Activated CD4-positive, alpha-beta T cell treated with anti-CD3 and anti-CD28 coated beads, Interleukin-2, amount 10 ng/mL, durations not matched to agents 24 days and 14 days (primary cell): Measurements from ENCODE around the gene MBL2. TPM values are rescaled to one million over a fixed set of nuclear protein-coding genes. Genes with fewer than 3 reads are reported as not detected.
A peak's percentile ranks its signal among the peaks of the same experiment; 100 is the strongest.

ENCODE experiments used
- DNase-seq: peaks from one replicate; pipeline ENCODE4 v3.0.0; 2022
- H3K27ac Mint-ChIP-seq: one replicate; pipeline ENCODE4 v1.8.0; 2022; ENCODE audit warnings: mild to moderate bottlenecking, mixed read lengths
- H3K27me3 Mint-ChIP-seq: one replicate; pipeline ENCODE4 v1.8.0; 2022; ENCODE audit warnings: mixed read lengths
- H3K36me3 Mint-ChIP-seq: one replicate; pipeline ENCODE4 v1.8.0; 2022; ENCODE audit warnings: low read depth, mild to moderate bottlenecking, mixed read lengths
- H3K4me1 Mint-ChIP-seq: one replicate; pipeline ENCODE4 v1.8.0; 2021; ENCODE audit warnings: mixed read lengths
- H3K4me3 Mint-ChIP-seq: one replicate; pipeline ENCODE4 v1.8.0; 2022; ENCODE audit warnings: mild to moderate bottlenecking, moderate library complexity, mixed read lengths
- H3K9me3 Mint-ChIP-seq: one replicate; pipeline ENCODE4 v1.8.0; 2021; ENCODE audit warnings: mixed read lengths
- intact Hi-C: fragments of 100-400 bp; cut with micrococcal nuclease; formaldehyde crosslinking; loops from one replicate; pipeline ENCODE4 v1.15.1; 2023
- total RNA-seq: library from RNA; stranded (reverse); gene quantifications from 2 replicates; pipeline ENCODE4 v1.2.3, GENCODE V29; 2022

Gene MBL2
- total RNA-seq = not detected in 2 replicates

DNA sequence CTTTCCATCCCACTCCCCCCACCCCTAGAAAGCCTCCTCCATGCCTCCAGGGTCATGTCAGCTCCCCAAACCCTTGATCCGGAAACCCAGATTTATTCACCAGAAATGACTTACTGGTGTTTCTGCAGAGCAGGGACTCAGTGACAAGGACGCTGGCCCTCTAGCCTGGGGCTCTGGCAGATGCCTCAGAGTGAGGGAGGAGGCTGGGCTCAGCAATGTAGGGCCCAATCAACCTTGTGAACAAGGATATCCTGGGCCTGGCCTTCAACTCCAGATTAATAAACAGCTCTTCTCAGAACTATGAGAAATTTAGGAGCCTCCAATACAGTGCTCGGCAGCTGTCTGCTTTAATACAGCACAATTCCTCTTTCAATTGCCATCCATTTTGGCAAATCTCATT is at the start of gene MBL2:
TSS of gene MBL2 (minus strand) at position 162 of the 400 bp plus-strand sequence. CDS start 1,149 bp downstream, outside the sequence.
- Mint-ChIP-seq H3K36me3 (no peaks in the 10 kb centered on the region), H3K4me1 (no peaks in the 10 kb centered on the region), H3K27ac (no peak within 1 kb of the TSS), H3K27me3 (no peaks in the 10 kb centered on the region), H3K4me3 (no peak within 1 kb of the TSS), H3K9me3 (no peaks in the 10 kb centered on the region)
- no peak for DNase-seq
- intact Hi-C loops = no loop called here

- H3K4me3 Mint-ChIP-seq = no peak overlapping the region
- H3K9me3 Mint-ChIP-seq = no peaks in the 10 kb centered on the region
- no peaks in the 10 kb centered on the region for H3K36me3 Mint-ChIP-seq
- intact Hi-C loops = no loop called here
- H3K27ac Mint-ChIP-seq = no peak overlapping the region
- no peaks in the 10 kb centered on the region for H3K27me3 Mint-ChIP-seq
- no peaks in the 10 kb centered on the region for H3K4me1 Mint-ChIP-seq
- no peak for DNase-seq
These were observed 47.7 kb upstream of the MBL2 start for GRCh38 chr10:52820309-52820708.

DNA sequence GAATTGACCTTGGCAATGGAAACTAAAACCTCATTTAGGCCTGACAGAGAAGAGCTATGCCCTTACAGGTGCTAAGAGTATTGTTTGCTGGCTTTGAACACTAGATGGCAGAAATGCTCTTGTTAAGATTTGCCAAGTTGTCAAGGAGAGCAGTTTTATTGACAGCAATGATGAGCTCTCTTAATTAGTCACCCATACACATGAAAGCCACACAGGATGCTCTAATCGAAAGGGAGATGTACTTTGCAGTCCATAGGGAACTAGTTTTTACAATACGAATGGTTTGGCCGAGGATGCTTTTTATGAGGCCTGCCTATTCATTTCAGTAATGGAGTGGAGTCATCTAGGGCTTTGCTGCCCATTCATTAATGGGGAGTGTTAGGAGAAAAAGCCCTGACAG is 45.4 kb upstream of the MBL2 start:
- Mint-ChIP-seq H3K27me3 (no peaks in the 10 kb centered on the region), H3K4me3 (no peak overlapping the region), H3K36me3 (no peaks in the 10 kb centered on the region), H3K4me1 (peaks cover 2% of the 10 kb centered on the region), H3K9me3 (no peaks in the 10 kb centered on the region), H3K27ac (no peak overlapping the region)
- peak; percentile 58 for DNase-seq
- intact Hi-C loops = no loop called here

DNA sequence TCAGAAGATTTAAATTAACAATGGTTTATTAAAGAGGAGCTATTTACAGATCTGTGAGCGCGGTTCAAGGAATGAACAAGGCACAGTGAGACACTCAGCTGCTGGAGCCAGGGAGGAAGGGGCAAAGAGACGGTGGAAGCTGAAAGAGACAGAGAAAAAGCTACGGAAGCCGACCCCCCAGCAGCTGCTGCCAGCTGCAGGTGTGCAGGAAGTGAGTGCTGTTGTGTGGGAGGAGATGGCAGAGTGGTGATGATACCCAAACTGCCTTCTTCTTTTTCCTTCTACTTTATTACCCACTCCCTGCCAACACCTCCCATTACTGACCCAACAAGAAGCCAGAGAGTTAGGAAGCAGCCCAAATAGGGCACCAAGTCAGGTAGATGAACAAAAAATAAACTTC is 41.9 kb upstream of the MBL2 start:
- no peaks in the 10 kb centered on the region for H3K27me3 Mint-ChIP-seq
- H3K27ac Mint-ChIP-seq = no peak overlapping the region
- H3K4me3 Mint-ChIP-seq = no peak overlapping the region
- intact Hi-C loops = no loop called here
- H3K9me3 Mint-ChIP-seq = no peaks in the 10 kb centered on the region
- no peak for DNase-seq
- H3K36me3 Mint-ChIP-seq = no peaks in the 10 kb centered on the region
- H3K4me1 Mint-ChIP-seq = peaks cover 2% of the 10 kb centered on the region

DNA sequence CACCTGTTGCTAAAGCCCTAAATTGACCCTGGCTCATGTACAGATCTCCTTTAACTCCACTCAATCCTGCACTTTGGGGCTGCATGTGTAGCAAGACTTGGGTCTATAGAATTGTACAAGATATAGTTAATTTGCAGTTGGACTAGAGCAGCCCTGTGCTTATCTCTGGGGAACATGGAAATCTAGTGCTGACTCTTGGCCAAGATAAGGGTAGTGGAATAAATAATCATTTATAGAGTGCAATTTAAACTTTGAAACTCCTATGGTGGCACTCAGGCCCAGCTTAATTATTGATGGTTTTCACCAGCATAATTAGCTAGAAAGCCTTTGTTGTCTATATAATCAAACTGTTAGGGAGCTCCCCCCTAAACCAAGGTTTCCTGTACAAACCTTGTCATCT is 39.2 kb upstream of the MBL2 start:
- no peak for DNase-seq
- Mint-ChIP-seq H3K9me3 (no peaks in the 10 kb centered on the region), H3K27ac (no peak overlapping the region), H3K36me3 (no peaks in the 10 kb centered on the region), H3K4me3 (no peak overlapping the region), H3K27me3 (no peaks in the 10 kb centered on the region), H3K4me1 (peaks cover 2% of the 10 kb centered on the region)
- intact Hi-C loops = no loop called here

DNA sequence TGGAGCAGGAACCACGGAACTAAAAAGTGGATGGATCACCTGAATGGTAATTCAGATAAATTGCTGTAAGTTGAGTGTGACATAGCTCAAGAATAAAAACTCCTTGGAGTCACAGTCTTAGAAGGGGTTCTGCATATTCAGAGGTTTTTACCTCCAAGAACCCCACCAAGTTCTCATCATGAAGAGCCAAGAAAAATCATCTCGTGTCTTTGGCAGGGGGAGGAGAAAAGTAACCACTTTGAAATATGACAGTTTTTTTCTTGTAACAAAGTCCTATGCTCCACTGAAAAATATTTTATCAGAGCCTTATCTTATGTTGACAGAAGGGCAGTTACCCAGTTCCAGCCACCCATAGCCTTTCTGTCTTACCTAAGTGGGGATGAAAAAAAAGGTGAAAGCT is 38.2 kb upstream of the MBL2 start:
- H3K4me1 Mint-ChIP-seq = peaks cover 2% of the 10 kb centered on the region
- H3K27me3 Mint-ChIP-seq = no peaks in the 10 kb centered on the region
- no peaks in the 10 kb centered on the region for H3K9me3 Mint-ChIP-seq
- no peaks in the 10 kb centered on the region for H3K36me3 Mint-ChIP-seq
- H3K27ac Mint-ChIP-seq = no peak overlapping the region
- intact Hi-C loops = no loop called here
- no peak for DNase-seq
- H3K4me3 Mint-ChIP-seq = no peak overlapping the region

GRCh38 chr10:52807803-52808202 is 35.2 kb upstream of the MBL2 start:
- no peaks in the 10 kb centered on the region for H3K36me3 Mint-ChIP-seq
- intact Hi-C loops = no loop called here

GRCh38 chr10:52805414-52806285 is 33.1 kb upstream of the MBL2 start:
- DNase-seq = no peak
- H3K27ac Mint-ChIP-seq = no peak overlapping the region
- peaks cover 2% of the 10 kb centered on the region for H3K9me3 Mint-ChIP-seq
- no peaks in the 10 kb centered on the region for H3K4me1 Mint-ChIP-seq
- H3K36me3 Mint-ChIP-seq = no peaks in the 10 kb centered on the region
- no peak overlapping the region for H3K4me3 Mint-ChIP-seq
- intact Hi-C loops = no loop called here
- no peaks in the 10 kb centered on the region for H3K27me3 Mint-ChIP-seq

More at GRCh38 chr10:52807803-52808202, 35.2 kb upstream of the MBL2 start:
- no peak for DNase-seq
- Mint-ChIP-seq H3K4me1 (no peaks in the 10 kb centered on the region), H3K9me3 (no peaks in the 10 kb centered on the region), H3K4me3 (no peak overlapping the region), H3K27ac (no peak overlapping the region), H3K27me3 (no peaks in the 10 kb centered on the region)

GRCh38 chr10:52801947-52802346 is 29.4 kb upstream of the MBL2 start:
- DNase-seq = no peak
- H3K9me3 Mint-ChIP-seq = peaks cover 4% of the 10 kb centered on the region
- H3K36me3 Mint-ChIP-seq = no peaks in the 10 kb centered on the region
- no peaks in the 10 kb centered on the region for H3K4me1 Mint-ChIP-seq
- H3K27ac Mint-ChIP-seq = no peak overlapping the region
- H3K27me3 Mint-ChIP-seq = no peaks in the 10 kb centered on the region
- intact Hi-C loops = no loop called here
- no peak overlapping the region for H3K4me3 Mint-ChIP-seq

- Mint-ChIP-seq H3K9me3 (no peaks in the 10 kb centered on the region), H3K36me3 (no peaks in the 10 kb centered on the region), H3K4me3 (no peak overlapping the region), H3K27me3 (no peaks in the 10 kb centered on the region), H3K27ac (no peak overlapping the region), H3K4me1 (no peaks in the 10 kb centered on the region)
- intact Hi-C loops = loop anchor here (10.0 kb wide), 1 partner anchor 481 kb away; no protein-coding TSS in a partner anchor
- no peak for DNase-seq
These were observed 13.5 kb upstream of the MBL2 start for GRCh38 chr10:52786098-52786497.

DNA sequence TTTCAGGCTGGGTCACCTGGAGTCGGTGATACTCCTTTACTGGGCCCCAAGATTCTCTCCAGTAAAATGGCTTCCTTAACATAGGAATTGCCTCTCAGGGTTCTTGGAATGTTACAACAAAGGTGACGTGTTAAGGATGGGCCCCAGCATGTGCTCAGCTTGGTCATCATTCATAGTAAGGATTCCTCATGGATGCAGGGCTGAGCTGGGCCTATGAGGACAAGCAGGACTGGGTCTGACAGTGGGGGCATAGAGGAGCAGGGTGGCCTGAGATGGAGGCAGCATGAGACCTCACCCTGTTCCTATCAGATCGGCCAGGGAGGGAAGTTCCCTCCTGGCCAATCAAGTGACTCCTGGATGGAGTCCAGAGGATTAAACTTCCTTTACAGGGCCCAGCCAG is 12.8 kb upstream of the MBL2 start:
- H3K4me3 Mint-ChIP-seq = no peak overlapping the region
- H3K9me3 Mint-ChIP-seq = no peaks in the 10 kb centered on the region
- no peaks in the 10 kb centered on the region for H3K27me3 Mint-ChIP-seq

GRCh38 chr10:52783726-52784125 is 11.1 kb upstream of the MBL2 start:
- intact Hi-C loops = loop anchor here (10.0 kb wide), 1 partner anchor 479 kb away; no protein-coding TSS in a partner anchor

More for the DNA sequence above, 12.8 kb upstream of the MBL2 start:
- intact Hi-C loops = loop anchor here (10.0 kb wide), 1 partner anchor 481 kb away; no protein-coding TSS in a partner anchor
- no peak for DNase-seq
- Mint-ChIP-seq H3K27ac (no peak overlapping the region), H3K36me3 (no peaks in the 10 kb centered on the region), H3K4me1 (no peaks in the 10 kb centered on the region)

DNA sequence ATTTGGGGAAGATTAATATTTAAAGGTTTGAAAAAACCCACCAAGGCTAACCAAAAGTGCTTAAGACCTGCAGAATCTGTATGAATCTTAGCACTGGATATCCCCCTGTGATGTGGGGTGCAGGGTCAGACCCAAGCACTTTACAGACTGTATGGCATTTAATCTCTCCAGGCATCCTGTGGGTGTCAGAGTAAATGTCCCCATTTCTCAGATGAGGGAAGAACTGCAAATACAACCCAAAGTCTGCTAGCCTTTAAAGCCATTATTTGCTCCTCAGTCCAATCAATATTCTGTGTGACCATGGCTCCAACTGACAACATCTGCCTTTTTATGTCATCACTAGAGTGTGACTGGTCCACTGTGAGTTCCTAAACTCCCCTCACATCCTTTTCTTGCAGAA is 10.0 kb upstream of the MBL2 start:
- Mint-ChIP-seq H3K27me3 (no peaks in the 10 kb centered on the region), H3K36me3 (no peaks in the 10 kb centered on the region)
- intact Hi-C loops = loop anchor here (10.0 kb wide), 1 partner anchor 478 kb away; no protein-coding TSS in a partner anchor

More at GRCh38 chr10:52783726-52784125, 11.1 kb upstream of the MBL2 start:
- no peaks in the 10 kb centered on the region for H3K9me3 Mint-ChIP-seq
- no peaks in the 10 kb centered on the region for H3K4me1 Mint-ChIP-seq
- no peak overlapping the region for H3K27ac Mint-ChIP-seq
- no peaks in the 10 kb centered on the region for H3K27me3 Mint-ChIP-seq
- H3K36me3 Mint-ChIP-seq = no peaks in the 10 kb centered on the region
- no peak overlapping the region for H3K4me3 Mint-ChIP-seq
- DNase-seq = no peak

DNA sequence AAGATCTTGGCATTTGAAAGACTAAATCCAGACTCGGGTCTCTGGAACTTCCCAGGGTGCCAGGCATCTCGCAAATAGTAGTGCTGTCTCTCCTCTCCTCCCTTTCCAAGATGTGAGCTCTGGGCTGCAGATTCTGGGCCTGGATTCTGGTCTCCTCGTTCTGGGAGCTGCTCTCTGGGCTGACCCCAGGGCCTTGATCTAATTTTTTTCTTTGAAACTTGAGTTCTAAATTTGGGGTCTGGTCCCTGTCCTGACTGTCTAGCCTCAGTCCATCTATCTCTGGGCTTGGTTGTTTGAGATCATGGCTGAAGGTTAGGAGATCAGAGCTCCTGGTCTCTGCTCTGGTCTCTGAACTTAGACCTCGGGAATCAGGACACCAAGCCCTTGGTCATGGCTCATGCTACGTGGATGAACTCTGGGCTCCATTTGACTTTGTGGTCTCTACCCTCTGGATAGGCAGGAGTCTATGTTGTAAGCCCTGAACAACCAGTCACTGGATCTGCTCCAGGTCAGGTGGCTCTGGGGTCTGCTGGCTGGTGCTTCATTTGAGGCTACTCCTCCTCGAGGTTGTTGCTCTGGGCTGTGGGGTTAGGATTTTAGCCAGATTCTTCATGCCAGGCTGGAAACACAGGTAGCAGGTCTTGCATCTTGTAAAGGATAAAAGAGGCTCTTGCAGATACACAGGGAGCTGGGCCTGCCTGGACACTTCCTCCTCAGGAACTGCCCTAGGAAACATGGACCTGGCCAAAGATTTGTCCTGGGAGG is 8.0 kb upstream of the MBL2 start:
- no peaks in the 10 kb centered on the region for H3K4me1 Mint-ChIP-seq
- intact Hi-C loops = loop anchor here (1.0 to 10.0 kb wide), 3 partner anchors 39 to 476 kb away; no protein-coding TSS in a partner anchor
- H3K27ac Mint-ChIP-seq = no peak overlapping the region

More for the DNA sequence above, 10.0 kb upstream of the MBL2 start:
- Mint-ChIP-seq H3K9me3 (no peaks in the 10 kb centered on the region), H3K27ac (no peak overlapping the region), H3K4me3 (no peak overlapping the region), H3K4me1 (no peaks in the 10 kb centered on the region)
- DNase-seq = no peak

More for the DNA sequence above, 8.0 kb upstream of the MBL2 start:
- Mint-ChIP-seq H3K4me3 (no peak overlapping the region), H3K36me3 (no peaks in the 10 kb centered on the region), H3K27me3 (no peaks in the 10 kb centered on the region), H3K9me3 (no peaks in the 10 kb centered on the region)
- no peak for DNase-seq
